Fibroblast of mammary gland (primary cell): ENCODE results near the gene CDT1.

Experiments
- DNase-seq: peaks from one replicate; pipeline ENCODE4 v3.0.0-alpha.2; 2010; ENCODE audit warnings: low read depth
- H3K4me3 ChIP-seq: 2 replicates; pipeline ENCODE4 v1.5.1; 2011; ENCODE audit warnings: low read depth, mild to moderate bottlenecking, low read length, moderate library complexity; ENCODE audit not compliant: control insufficient read depth
- CTCF ChIP-seq: conservative IDR thresholded peaks from 2 replicates; pipeline ENCODE4 v1.5.1; 2011; ENCODE audit warnings: low read depth, low read length, inconsistent platforms; ENCODE audit not compliant: control insufficient read depth, insufficient read depth

The CDT1 gene

GRCh38 chr16:88838566-88838965 is 35.0 kb downstream of the CDT1 start:
- DNase-seq, result no peak
- TF ChIP-seq CTCF, result no peak
- H3K4me3 ChIP-seq, result no peak overlapping the region

- no peak overlapping the region for H3K4me3 ChIP-seq
- no peak for DNase-seq
- TF ChIP-seq CTCF, result no peak
Observed at GRCh38 chr16:88839026-88839529, 35.5 kb downstream of the CDT1 start.

DNA sequence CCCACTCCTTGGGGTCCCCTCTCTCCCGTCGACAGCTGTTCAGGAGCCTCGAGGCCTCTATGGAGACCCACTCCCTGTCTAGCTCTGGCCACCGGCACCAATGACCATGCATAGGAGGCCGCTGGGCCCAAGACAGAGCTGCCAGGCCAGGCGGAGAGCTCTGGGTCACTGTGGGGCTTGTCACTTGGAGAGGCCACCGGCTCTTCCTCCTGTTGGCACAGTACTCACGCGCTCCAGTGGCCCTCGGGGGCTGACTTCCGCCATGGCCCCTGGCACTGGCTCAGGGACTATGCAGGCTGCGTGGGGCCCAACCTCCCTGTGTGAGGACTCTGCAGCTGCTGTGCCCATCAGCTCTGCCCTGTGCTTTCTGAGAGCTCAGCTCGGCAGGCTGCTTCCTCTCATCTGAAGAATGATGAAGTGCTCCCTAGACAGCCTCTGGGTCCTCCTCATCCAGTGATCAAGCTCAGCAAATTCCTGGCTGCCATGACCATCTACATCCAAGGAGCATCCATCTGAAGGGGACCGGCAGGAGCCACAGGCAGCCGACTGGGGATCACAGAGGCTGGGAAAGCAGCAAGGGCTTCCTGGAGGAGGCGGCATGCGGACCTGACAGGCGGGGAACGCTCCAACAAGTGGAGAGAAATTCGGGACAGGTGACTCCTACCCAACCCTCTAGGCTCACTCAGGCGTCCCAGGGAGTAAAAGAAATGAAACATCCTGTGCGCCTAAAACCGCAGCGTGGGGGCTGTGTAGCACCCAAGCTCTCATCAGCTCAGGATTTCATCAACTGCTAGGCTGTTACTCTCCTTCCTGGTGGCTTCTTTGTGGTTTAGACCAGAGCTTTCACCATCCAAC is 36.4 kb downstream of the CDT1 start:
- no peak for TF ChIP-seq CTCF
- no peak for DNase-seq
- H3K4me3 ChIP-seq, result no peak overlapping the region

- no peak for TF ChIP-seq CTCF
- H3K4me3 ChIP-seq, result no peak overlapping the region
- no peak for DNase-seq
Observed at GRCh38 chr16:88840600-88841215, 37.1 kb downstream of the CDT1 start.

- DNase-seq, result no peak
- no peak overlapping the region for H3K4me3 ChIP-seq
- no peak for TF ChIP-seq CTCF
Observed at GRCh38 chr16:88841521-88842307, 38.1 kb downstream of the CDT1 start.

GRCh38 chr16:88842308-88842756 is 38.7 kb downstream of the CDT1 start:
- DNase-seq, result no peak
- H3K4me3 ChIP-seq, result no peak overlapping the region
- no peak for TF ChIP-seq CTCF
